Lung (tissue), 12 donors: ENCODE results near the gene PRKAR1B. TPM values are rescaled to one million over a fixed set of nuclear protein-coding genes. Genes with fewer than 3 reads are reported as not detected.

ENCODE experiments used
- ATAC-seq: fragments of 200-7000 bp; cut with Tn5 transposase; one replicate; pipeline ENCODE4 v1.9.1; 2020; ENCODE audit warnings: moderate number of reproducible peaks; ENCODE audit not compliant: insufficient read depth, low FRiP score
- DNase-seq, 3 donors: peaks; one replicate each; pipeline ENCODE4 v3.0.0-alpha.2; 2013 to 2017
- H3K27ac ChIP-seq, 2 donors: one replicate each; pipeline ENCODE4 v1.5.1; 2013; ENCODE audit warnings: mild to moderate bottlenecking in 2 of 2, moderate library complexity in 2 of 2, control low read depth in 1 of 2, inconsistent platforms in 1 of 2, low read depth in 1 of 2, low read length in 1 of 2
- H3K27me3 ChIP-seq, 3 donors: one replicate each; pipeline ENCODE4 v1.5.1; 2013; ENCODE audit warnings: low read length in 2 of 3; ENCODE audit not compliant: control insufficient read depth in 3 of 3, insufficient read depth in 3 of 3
- H3K36me3 ChIP-seq, 4 donors: one replicate each; pipeline ENCODE4 v1.5.1; 2013; ENCODE audit warnings: low read length in 4 of 4, mild to moderate bottlenecking in 1 of 4, moderate library complexity in 1 of 4; ENCODE audit not compliant: control insufficient read depth in 4 of 4, insufficient read depth in 4 of 4
- H3K4me1 ChIP-seq, 5 donors: one replicate each; pipeline ENCODE4 v1.5.1; 2013; ENCODE audit warnings: low read length in 5 of 5, mild to moderate bottlenecking in 2 of 5, moderate library complexity in 1 of 5; ENCODE audit not compliant: control insufficient read depth in 5 of 5, insufficient read depth in 5 of 5
- H3K4me3 ChIP-seq: one replicate; pipeline ENCODE4 v1.5.1; 2013; ENCODE audit warnings: mild to moderate bottlenecking, control low read depth, moderate library complexity
- H3K9ac ChIP-seq, 2 donors: one replicate each; pipeline ENCODE4 v1.5.1; 2013; ENCODE audit warnings: low read length in 2 of 2, control low read depth in 1 of 2; ENCODE audit not compliant: insufficient read depth in 1 of 2
- H3K9me3 ChIP-seq, 4 donors: one replicate each; pipeline ENCODE4 v1.5.1; 2013; ENCODE audit warnings: low read length in 3 of 4, mild to moderate bottlenecking in 1 of 4, moderate library complexity in 1 of 4; ENCODE audit not compliant: control insufficient read depth in 4 of 4, insufficient read depth in 3 of 4
- CTCF ChIP-seq: IDR thresholded peaks from 2 replicates; pipeline ENCODE4 v1.5.1; 2012; ENCODE audit warnings: mild to moderate bottlenecking; ENCODE audit errors: control extremely low read depth, extremely low read depth
- WGBS, 2 donors: extraction: QIAGEN DNeasy Blood & Tissue Kit; methylation state at CpG; one replicate each; pipeline ENCODE4 v1.1.7; 2013; 5-methylcytosine and 5-hydroxymethylcytosine counted together
- polyA plus RNA-seq, 2 donors: library from polyadenylated mRNA; stranded (reverse); fragments of 200-250 nt; gene quantifications; one replicate each; pipeline ENCODE4 v1.2.1, GENCODE V29; 2013
- total RNA-seq, 2 donors: library from RNA; depleted of rRNA in 1 of 2; stranded (reverse); fragments of >200 nt in 1 of 2; gene quantifications; one replicate each; pipeline ENCODE4 v1.2.1, GENCODE V29; 2014 to 2021
- donor health status: control.
- donor health status: control.
- donor health status: Bipolar disorder and iron deficiency.
- donor health status: healthy.
- donor health status: DM: yes; HTN: yes; CAD: no.

The PRKAR1B gene
- total and polyA plus RNA-seq, 4 donors: 11.3 to 32.0 (median 16.3) TPM

DNA sequence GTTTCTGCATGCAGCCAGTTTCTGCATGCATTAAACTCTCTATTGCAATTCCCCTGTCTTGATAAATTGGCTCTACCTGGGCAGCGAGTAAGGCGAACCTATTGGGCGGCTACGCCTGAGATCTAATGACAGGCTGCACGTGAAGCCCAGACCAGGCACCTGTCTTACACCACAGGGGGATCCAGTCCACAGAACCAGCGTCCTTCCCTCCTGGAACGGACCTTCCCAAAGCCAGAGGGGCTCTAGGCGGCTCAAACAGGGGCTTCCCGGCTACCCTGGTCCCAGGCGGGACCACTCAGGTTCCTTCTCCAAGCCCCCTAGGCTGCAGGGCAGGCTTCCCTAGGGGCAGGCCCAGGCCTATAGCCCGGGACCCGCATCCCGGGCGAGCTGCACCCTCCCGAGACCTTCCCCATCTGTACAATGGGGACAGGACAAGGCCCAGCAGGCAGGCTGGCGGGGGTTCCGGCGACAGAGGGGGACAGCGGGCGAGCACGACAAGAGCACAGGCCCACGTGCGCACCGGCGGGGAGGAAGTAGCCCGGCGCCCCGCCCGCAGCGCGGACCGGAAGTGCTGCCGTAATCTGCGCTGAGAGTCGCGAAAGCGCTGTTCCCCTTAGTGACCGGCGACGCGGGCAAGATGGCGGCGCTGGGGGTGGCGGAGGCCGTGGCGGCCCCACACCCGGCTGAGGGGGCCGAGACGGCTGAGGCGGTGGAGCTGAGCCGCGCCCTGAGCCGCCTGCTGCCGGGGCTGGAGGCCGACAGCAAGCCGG is 812 bp downstream of the PRKAR1B start, which contains the start of gene DNAAF5:
DNAAF5 (plus strand) TSS at position 616 of the 770 bp plus-strand sequence; CDS start at position 638, 22 bp downstream.
- 10% methylated on average over 54 to 56 of the region's 56 CpGs for WGBS, 2 donors
- Histone ChIP-seq H3K27me3 (no peaks in the 10 kb centered on the region), H3K4me3 (peak within 1 kb of the TSS; percentile 70), H3K27ac (peak within 1 kb of the TSS; percentile 78 to 81), H3K9ac (no peak within 1 kb of the TSS), H3K36me3 (peaks cover 0 to 8% (median 5%) of the 10 kb centered on the region in 4 donors), H3K4me1 (peaks cover 4 to 15% (median 6%) of the 10 kb centered on the region in 5 donors), H3K9me3 (no peaks in the 10 kb centered on the region)
- DNase-seq: peak; percentile 82 to 90 (median 89)
- peak; percentile 96 for ATAC-seq
- TF ChIP-seq CTCF: no peak

GRCh38 chr7:725223-726005 is 1.7 kb downstream of the PRKAR1B start:
- Histone ChIP-seq H3K4me1 (peaks cover 2 to 15% (median 5%) of the 10 kb centered on the region in 5 donors), H3K9me3 (no peaks in the 10 kb centered on the region), H3K9ac (no peak overlapping the region), H3K27ac (no peak overlapping the region), H3K36me3 (peaks cover 0 to 7% (median 3%) of the 10 kb centered on the region in 4 donors), H3K27me3 (no peaks in the 10 kb centered on the region), H3K4me3 (no peak overlapping the region)
- no peak for DNase-seq
- no peak for ATAC-seq
- whole genome bisulfite sequencing, 2 donors: 91 to 93% methylated on average over 8 of the region's 8 CpGs
- no peak for TF ChIP-seq CTCF

- Histone ChIP-seq H3K9me3 (no peaks in the 10 kb centered on the region), H3K4me3 (no peak overlapping the region), H3K4me1 (peaks cover 2 to 15% (median 5%) of the 10 kb centered on the region in 5 donors), H3K9ac (no peak overlapping the region), H3K27me3 (no peaks in the 10 kb centered on the region), H3K27ac (no peak overlapping the region), H3K36me3 (no peaks in the 10 kb centered on the region)
- ATAC-seq (no peak), DNase-seq (no peak)
- TF ChIP-seq CTCF: no peak
- WGBS, 2 donors: 94 to 95% methylated on average over 7 of the region's 7 CpGs
Measured at GRCh38 chr7:724298-724697, 2.8 kb downstream of the PRKAR1B start.
